ENCODE measurements around the gene KIAA0825.

GRCh38 chr5:94505327-94506068, 112.9 kb downstream of the KIAA0825 start:
- TF ChIP-seq, protein P1, sequence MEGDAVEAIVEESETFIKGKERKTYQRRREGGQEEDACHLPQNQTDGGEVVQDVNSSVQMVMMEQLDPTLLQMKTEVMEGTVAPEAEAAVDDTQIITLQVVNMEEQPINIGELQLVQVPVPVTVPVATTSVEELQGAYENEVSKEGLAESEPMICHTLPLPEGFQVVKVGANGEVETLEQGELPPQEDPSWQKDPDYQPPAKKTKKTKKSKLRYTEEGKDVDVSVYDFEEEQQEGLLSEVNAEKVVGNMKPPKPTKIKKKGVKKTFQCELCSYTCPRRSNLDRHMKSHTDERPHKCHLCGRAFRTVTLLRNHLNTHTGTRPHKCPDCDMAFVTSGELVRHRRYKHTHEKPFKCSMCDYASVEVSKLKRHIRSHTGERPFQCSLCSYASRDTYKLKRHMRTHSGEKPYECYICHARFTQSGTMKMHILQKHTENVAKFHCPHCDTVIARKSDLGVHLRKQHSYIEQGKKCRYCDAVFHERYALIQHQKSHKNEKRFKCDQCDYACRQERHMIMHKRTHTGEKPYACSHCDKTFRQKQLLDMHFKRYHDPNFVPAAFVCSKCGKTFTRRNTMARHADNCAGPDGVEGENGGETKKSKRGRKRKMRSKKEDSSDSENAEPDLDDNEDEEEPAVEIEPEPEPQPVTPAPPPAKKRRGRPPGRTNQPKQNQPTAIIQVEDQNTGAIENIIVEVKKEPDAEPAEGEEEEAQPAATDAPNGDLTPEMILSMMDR (IDR thresholded peaks at IDR 0.05): no peak
- TF ChIP-seq SMC3 (IDR thresholded peaks at IDR 0.05; ENCODE audit: low read depth, low read length): no peak
- TF ChIP-seq FOXM1 (IDR thresholded peaks at IDR 0.05; ENCODE audit: low read depth): no peak
- TF ChIP-seq, protein P2, sequence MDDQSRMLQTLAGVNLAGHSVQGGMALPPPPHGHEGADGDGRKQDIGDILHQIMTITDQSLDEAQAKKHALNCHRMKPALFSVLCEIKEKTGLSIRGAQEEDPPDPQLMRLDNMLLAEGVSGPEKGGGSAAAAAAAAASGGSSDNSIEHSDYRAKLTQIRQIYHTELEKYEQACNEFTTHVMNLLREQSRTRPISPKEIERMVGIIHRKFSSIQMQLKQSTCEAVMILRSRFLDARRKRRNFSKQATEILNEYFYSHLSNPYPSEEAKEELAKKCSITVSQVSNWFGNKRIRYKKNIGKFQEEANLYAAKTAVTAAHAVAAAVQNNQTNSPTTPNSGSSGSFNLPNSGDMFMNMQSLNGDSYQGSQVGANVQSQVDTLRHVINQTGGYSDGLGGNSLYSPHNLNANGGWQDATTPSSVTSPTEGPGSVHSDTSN (IDR thresholded peaks at IDR 0.05): no peak
- TF ChIP-seq GABPA (IDR thresholded peaks at IDR 0.05; ENCODE audit: low read depth): no peak
- 0 out of 2 replicates have a peak, but pooled peaks have one; percentile 6 for TF ChIP-seq TCF12 (IDR thresholded peaks at IDR 0.05)
- no peak for TF ChIP-seq EP300 (IDR thresholded peaks at IDR 0.05; ENCODE audit: borderline replicate concordance in 1 of 2, low read depth in 1 of 2, low read length in 1 of 2)
- no peak for TF ChIP-seq EZH2phosphoT487 (IDR thresholded peaks at IDR 0.05; ENCODE audit: borderline replicate concordance, low read depth)
- no peak for TF ChIP-seq RAD21 (IDR thresholded peaks at IDR 0.05; ENCODE audit: low read length)
